ENCODE measurements around the gene ST8SIA6. TPM values are rescaled to one million over a fixed set of nuclear protein-coding genes. Genes with fewer than 3 reads are reported as not detected.

ST8SIA6 gene
- total and polyA plus RNA-seq, 2 of the 8 experiments (the other 6 are each of a cell fraction or from before 2014, with no cell fraction given): 0.70 to 1.1 TPM

- TF ChIP-seq CHD7 (IDR thresholded peaks at IDR 0.05; ENCODE audit: insufficient replicate concordance, low read length) (no peak), CREB1 (IDR thresholded peaks at IDR 0.05) (no peak), NRF1 (IDR thresholded peaks at IDR 0.05; ENCODE audit: low read depth, low read length) (no peak), SP2 (IDR thresholded peaks at IDR 0.05; ENCODE audit: low read length) (no peak), TCF12 (IDR thresholded peaks at IDR 0.05; ENCODE audit: low read depth, low read length) (no peak), SP1 (IDR thresholded peaks at IDR 0.05; ENCODE audit: low read depth, low read length) (no peak), GABPA (IDR thresholded peaks at IDR 0.05; ENCODE audit: borderline replicate concordance, insufficient read depth, low read length) (no peak), SIRT6 (IDR thresholded peaks at IDR 0.05; ENCODE audit: low read length) (no peak)
Measured at GRCh38 chr10:17340144-17340829, 114.1 kb downstream of the ST8SIA6 start (continued).

Data from H1 (cell line).